ENCODE measurements around the gene CCDC152.

Gene CCDC152

GRCh38 chr5:42784132-42784531 lies 27.5 kb downstream of the CCDC152 start:
- no peak for DNase-seq

- DNase-seq: no peak
These were observed 29.1 kb downstream of the CCDC152 start for GRCh38 chr5:42785756-42786155.

- DNase-seq: no peak
These were observed 30.5 kb downstream of the CCDC152 start for GRCh38 chr5:42787073-42787472.

GRCh38 chr5:42787845-42788244 lies 31.2 kb downstream of the CCDC152 start:
- no peak for DNase-seq

- no peak for DNase-seq
These were observed 34.5 kb downstream of the CCDC152 start for GRCh38 chr5:42791151-42791550.

GRCh38 chr5:42798284-42799240 lies 41.9 kb downstream of the CCDC152 start:
- no peak for DNase-seq

GRCh38 chr5:42799241-42799608 lies 42.6 kb downstream of the CCDC152 start:
- DNase-seq: no peak

- DNase-seq: no peak
These were observed 43.1 kb downstream of the CCDC152 start for GRCh38 chr5:42799668-42800114.

- DNase-seq: no peak
These were observed 44.2 kb downstream of the CCDC152 start for GRCh38 chr5:42800748-42801330.

GRCh38 chr5:42801516-42802166 lies 45.0 kb downstream of the CCDC152 start:
- no peak for DNase-seq

GRCh38 chr5:42804717-42805339 lies 48.2 kb downstream of the CCDC152 start:
- DNase-seq: no peak

- DNase-seq: no peak
These were observed 49.5 kb downstream of the CCDC152 start for GRCh38 chr5:42806004-42806700.

- no peak for DNase-seq
These were observed 50.2 kb downstream of the CCDC152 start for GRCh38 chr5:42806701-42807262.

GRCh38 chr5:42807722-42808447 lies 51.3 kb downstream of the CCDC152 start:
- no peak for DNase-seq

- no peak for DNase-seq
These were observed 52.4 kb downstream of the CCDC152 start for GRCh38 chr5:42808888-42809611.

- no peak for DNase-seq
These were observed 54.4 kb downstream of the CCDC152 start for GRCh38 chr5:42810834-42811590.

GRCh38 chr5:42811591-42812446 lies 55.2 kb downstream of the CCDC152 start, which contains the start of gene SELENOP:
Gene SELENOP (minus strand): TSS chr5:42811892. CDS start chr5:42808353, 3,539 bp downstream.
- no peak for DNase-seq

- no peak for DNase-seq
These were observed 56.0 kb downstream of the CCDC152 start for GRCh38 chr5:42812620-42813019.

GRCh38 chr5:42813533-42813932 lies 56.9 kb downstream of the CCDC152 start:
- DNase-seq: no peak

Measured in CD4-positive, alpha-beta T cell treated with Interferon gamma for 1 hour (primary cell).